HEK293T (cell line): Measurements from ENCODE around the gene CCDC120.

ENCODE experiments used
- CTCF ChIA-PET: fragments of 350-600 bp; formaldehyde crosslinking; extraction: SDS; loops from one replicate; lab custom pipeline; 2021; ENCODE audit warnings: antibody characterized with exemption, inconsistent platforms; lab: Yijun Ruan, JAX
- POLR2A ChIA-PET: fragments of 350-600 bp; formaldehyde crosslinking; extraction: SDS; loops from one replicate; lab custom pipeline; 2020; ENCODE audit warnings: antibody characterized with exemption, inconsistent platforms; lab: Yijun Ruan, JAX
- DNase-seq: peaks from one replicate; pipeline ENCODE4 v3.0.0; 2012; ENCODE audit warnings: mixed read lengths; ENCODE audit errors: extremely low spot score
- ARNT ChIP-seq: fragments of 450-650 bp; IDR thresholded peaks from 2 replicates; pipeline ENCODE4 v1.6.1; 2017; ENCODE audit warnings: mild to moderate bottlenecking
- BHLHE40 ChIP-seq: fragments of 450-650 bp; IDR thresholded peaks from 2 replicates; pipeline ENCODE4 v1.6.1; 2016; ENCODE audit warnings: mild to moderate bottlenecking, moderate library complexity, borderline replicate concordance
- CTBP1 ChIP-seq: fragments of 450-650 bp; IDR thresholded peaks from 2 replicates; pipeline ENCODE4 v1.6.1; 2016; ENCODE audit warnings: borderline replicate concordance
- ELF4 ChIP-seq: fragments of 450-650 bp; IDR thresholded peaks from 2 replicates; pipeline ENCODE4 v1.6.1; 2017; ENCODE audit warnings: antibody characterized with exemption
- FOXA1 ChIP-seq: fragments of 450-650 bp; IDR thresholded peaks from 2 replicates; pipeline ENCODE4 v1.6.1; 2016; ENCODE audit warnings: mild to moderate bottlenecking
- FOXK2 ChIP-seq: fragments of 450-650 bp; IDR thresholded peaks from 2 replicates; pipeline ENCODE4 v1.6.1; 2016; ENCODE audit warnings: mild to moderate bottlenecking
- FOXM1 ChIP-seq: fragments of 450-650 bp; IDR thresholded peaks from 2 replicates; pipeline ENCODE4 v1.6.1; 2017; ENCODE audit warnings: mild to moderate bottlenecking, borderline replicate concordance
- HDGF ChIP-seq: fragments of 450-650 bp; IDR thresholded peaks from 2 replicates; pipeline ENCODE4 v1.6.1; 2017; ENCODE audit warnings: antibody characterized with exemption, borderline replicate concordance
- L3MBTL2 ChIP-seq: fragments of 450-650 bp; conservative IDR thresholded peaks from 2 replicates; pipeline ENCODE4 v1.6.1; 2016; ENCODE audit warnings: mild to moderate bottlenecking
- LEF1 ChIP-seq: fragments of 450-650 bp; IDR thresholded peaks from 2 replicates; pipeline ENCODE4 v1.6.1; 2017; ENCODE audit warnings: mild to moderate bottlenecking, borderline replicate concordance
- NFRKB ChIP-seq: fragments of 450-650 bp; IDR thresholded peaks from 2 replicates; pipeline ENCODE4 v1.6.1; 2016; ENCODE audit warnings: mild to moderate bottlenecking, moderate library complexity
- PKNOX1 ChIP-seq: fragments of 450-650 bp; IDR thresholded peaks from 2 replicates; pipeline ENCODE4 v1.6.1; 2016
- SP1 ChIP-seq: fragments of 450-650 bp; IDR thresholded peaks from 2 replicates; pipeline ENCODE4 v1.6.1; 2017
- SUZ12 ChIP-seq: fragments of 450-650 bp; IDR thresholded peaks from 2 replicates; pipeline ENCODE4 v1.6.1; 2016; ENCODE audit warnings: mild to moderate bottlenecking
- TARDBP ChIP-seq: fragments of 450-650 bp; IDR thresholded peaks from 2 replicates; pipeline ENCODE4 v1.6.1; 2016
- ZNF384 ChIP-seq: fragments of 450-650 bp; IDR thresholded peaks from 2 replicates; pipeline ENCODE4 v1.6.1; 2016

The CCDC120 gene

DNA sequence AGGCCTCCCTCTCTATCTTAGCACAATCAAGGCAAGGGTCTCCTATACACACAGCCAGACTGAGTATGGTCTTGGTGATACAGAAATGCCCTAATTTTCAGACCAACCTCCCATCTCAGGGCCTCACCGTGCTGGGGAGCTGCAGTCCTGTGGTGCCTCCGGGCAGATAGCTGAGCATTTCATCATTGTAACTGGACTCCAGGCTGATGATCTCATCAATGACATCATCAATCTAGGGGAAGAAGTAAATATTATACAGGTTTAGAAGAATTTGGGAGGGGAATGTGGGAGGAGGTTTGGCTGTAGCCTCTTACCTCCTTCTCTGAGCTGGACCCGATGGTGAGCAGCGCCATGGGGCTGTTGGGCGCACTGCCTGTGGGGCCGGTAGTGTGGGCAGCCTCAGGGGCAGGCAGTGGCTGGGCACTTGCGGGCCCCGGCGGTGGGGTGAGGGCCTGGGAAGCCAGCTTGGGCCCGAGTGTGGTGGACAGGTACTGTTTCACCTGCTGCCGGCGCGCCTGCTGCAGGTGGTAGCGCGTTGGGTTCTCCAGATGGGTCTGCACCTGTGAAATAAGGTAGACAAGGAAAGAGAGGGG lies 20.8 kb upstream of the CCDC120 start:
- TF ChIP-seq ARNT (no peak), ELF4 (no peak), SUZ12 (no peak), NFRKB (no peak), L3MBTL2 (no peak), BHLHE40 (no peak), SP1 (no peak), CTBP1 (no peak), LEF1 (no peak)
- ChIA-PET POLR2A (interaction anchor here (0.9 to 1.2 kb wide), 2 partner anchors 9 to 301 kb away, joined by 3 read pairs; no protein-coding TSS in a partner anchor), CTCF (no interaction called here)
- no peak for DNase-seq

- POLR2A ChIA-PET, result interaction anchor here (1.5 to 1.6 kb wide), 2 partner anchors 38 to 81 kb away, joined by 4 to 5 read pairs; partner anchors contain the start of gene GRIPAP1
Measured at GRCh38 chrX:49039598-49040375, 19.0 kb upstream of the CCDC120 start.

DNA sequence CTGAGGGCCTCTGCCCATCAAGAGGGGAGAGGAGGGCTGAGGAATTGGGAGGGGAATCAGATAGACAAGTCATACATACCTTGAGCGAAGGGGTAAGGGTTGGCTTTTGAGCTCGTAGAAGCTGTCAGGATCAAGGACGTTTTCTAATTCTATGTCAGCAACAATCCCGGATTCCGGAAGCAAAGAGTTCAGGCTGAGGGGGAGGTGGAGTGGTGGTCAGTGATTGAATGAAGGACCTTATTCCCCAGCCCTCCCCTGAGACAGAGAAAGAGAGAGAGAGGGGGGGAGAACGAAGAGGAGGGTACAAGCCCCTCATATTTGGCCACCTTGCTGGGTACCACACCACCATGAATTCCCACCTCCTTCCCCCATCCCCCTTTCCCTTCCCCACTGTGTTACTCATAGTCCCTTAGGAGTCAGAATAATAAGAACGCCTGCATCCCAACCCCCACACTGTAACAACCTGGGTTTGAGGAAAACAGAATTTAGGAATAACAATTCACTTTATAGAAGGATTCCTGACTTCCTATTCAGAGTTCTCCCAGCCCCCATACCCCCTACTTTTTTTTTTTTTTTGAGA lies 18.3 kb upstream of the CCDC120 start:
- ChIA-PET POLR2A (interaction anchor here (1.5 to 1.6 kb wide), 2 partner anchors 38 to 82 kb away, joined by 4 to 5 read pairs; partner anchors contain the start of gene GRIPAP1), CTCF (interaction anchor here (0.6 kb wide), 1 partner anchor 29 kb away, joined by 9 read pairs; no protein-coding TSS in a partner anchor)
- TF ChIP-seq SP1, result no peak
- TF ChIP-seq L3MBTL2, result no peak
- no peak for TF ChIP-seq SUZ12
- no peak for TF ChIP-seq CTBP1
- no peak for TF ChIP-seq ARNT
- TF ChIP-seq TARDBP, result no peak
- no peak for TF ChIP-seq PKNOX1
- no peak for TF ChIP-seq ELF4
- TF ChIP-seq ZNF384, result no peak
- no peak for TF ChIP-seq NFRKB
- no peak for TF ChIP-seq FOXK2
- DNase-seq, result no peak

More at GRCh38 chrX:49039598-49040375, 19.0 kb upstream of the CCDC120 start:
- DNase-seq, result peak; percentile 59
- TF ChIP-seq FOXA1, result no peak
- CTCF ChIA-PET, result interaction anchor here (0.6 kb wide), 1 partner anchor 28 kb away, joined by 9 read pairs; no protein-coding TSS in a partner anchor

DNA sequence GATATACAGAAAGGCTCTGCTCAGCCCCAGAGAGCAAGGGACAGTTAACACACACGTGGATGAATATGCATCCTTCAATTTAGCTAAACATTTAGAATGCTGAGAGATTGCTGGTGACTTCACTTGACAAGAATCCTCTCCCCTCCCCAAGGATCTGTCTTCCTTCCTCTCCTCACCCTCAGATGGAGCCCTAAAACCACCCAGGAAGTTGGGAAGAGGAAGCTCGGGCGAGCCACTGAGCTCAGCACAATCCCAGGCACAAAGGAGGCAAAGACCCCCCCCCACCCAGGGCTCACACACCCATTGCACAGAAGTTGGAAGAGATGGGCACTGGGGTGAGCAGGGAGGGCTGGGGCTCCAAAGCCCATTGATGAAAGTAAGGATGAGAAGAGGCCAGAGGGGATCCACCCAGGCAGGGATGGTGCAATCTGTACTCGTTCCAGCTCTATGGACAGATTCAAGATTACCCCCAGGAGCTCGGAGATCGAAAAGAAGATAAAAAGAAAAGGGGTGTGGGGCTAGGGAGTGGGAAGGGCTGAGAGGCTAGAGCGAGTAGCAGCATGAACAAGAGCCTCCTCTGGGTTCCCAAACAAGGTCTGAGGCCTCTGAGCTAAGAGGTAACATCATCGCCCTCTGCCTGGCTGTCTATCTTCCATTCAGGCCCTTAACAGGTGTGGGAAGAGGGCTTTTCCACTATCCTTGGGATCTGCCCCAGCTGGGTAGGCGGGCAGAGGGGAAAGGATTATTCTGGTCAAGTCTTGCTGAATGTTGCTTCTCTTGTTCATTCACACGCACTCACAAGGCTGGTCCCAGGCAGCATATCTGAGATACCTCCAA lies 16.8 kb upstream of the CCDC120 start:
- POLR2A ChIA-PET, result interaction anchor here (0.6 to 3.7 kb wide), 12 partner anchors 11 to 305 kb away, joined by 3 to 19 read pairs (median 4); partner anchors contain the start of genes GRIPAP1, OTUD5, PQBP1 and TIMM17B
- TF ChIP-seq FOXA1, result no peak
- no peak for TF ChIP-seq ZNF384
- TF ChIP-seq ELF4, result no peak
- no peak for TF ChIP-seq HDGF
- TF ChIP-seq FOXM1, result no peak
- TF ChIP-seq L3MBTL2, result no peak
- TF ChIP-seq NFRKB, result no peak
- no peak for TF ChIP-seq LEF1
- TF ChIP-seq SUZ12, result no peak
- no peak for TF ChIP-seq BHLHE40
- TF ChIP-seq SP1, result no peak
- no peak for TF ChIP-seq FOXK2
- no peak for TF ChIP-seq CTBP1
- no peak for TF ChIP-seq PKNOX1
- TF ChIP-seq ARNT, result no peak
- DNase-seq, result no peak
- CTCF ChIA-PET, result interaction anchor here (0.6 to 0.7 kb wide), 4 partner anchors 65 to 411 kb away, joined by 3 to 5 read pairs (median 3); partner anchors contain the start of gene KCND1

DNA sequence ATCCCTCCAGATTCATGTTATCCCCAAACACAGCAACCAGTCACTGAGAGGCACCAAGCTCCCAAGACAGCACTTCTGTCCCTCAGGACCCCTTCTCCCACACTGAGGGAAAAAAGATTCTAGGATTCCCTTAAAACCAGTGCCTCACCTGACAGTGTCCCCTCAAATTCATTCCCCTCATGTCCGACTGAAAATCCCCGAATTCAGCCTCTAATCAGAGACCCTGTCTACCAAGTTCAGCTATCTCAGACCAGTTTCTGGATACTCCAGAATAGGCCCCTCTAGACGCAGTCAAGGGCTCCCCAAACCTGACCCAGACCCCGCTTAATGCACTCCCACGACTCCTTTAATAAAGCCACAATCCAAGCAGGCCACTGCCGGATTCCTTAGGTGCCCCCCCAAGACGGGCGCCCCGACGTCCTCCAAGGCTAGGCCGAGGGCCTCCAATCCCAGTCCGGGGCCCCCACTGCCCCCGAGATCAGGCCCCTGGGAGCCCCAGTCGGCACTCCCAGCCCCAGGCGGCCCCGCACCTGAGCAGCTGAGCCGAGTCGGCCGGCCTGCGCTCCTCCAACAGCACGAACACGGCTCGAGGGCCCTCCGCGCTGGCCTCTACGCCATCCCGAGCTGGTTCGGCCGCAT lies 16.1 kb upstream of the CCDC120 start:
- POLR2A ChIA-PET, result interaction anchor here (0.6 to 3.7 kb wide), 10 partner anchors 10 to 305 kb away, joined by 3 to 19 read pairs (median 4); partner anchors contain the start of genes GRIPAP1, OTUD5, PQBP1 and TIMM17B
- peak; percentile 28 for DNase-seq
- CTCF ChIA-PET, result interaction anchor here (0.6 to 0.7 kb wide), 2 partner anchors 70 to 412 kb away, joined by 3 to 5 read pairs; partner anchors contain the start of gene KCND1
- TF ChIP-seq ZNF384 (no peak), FOXK2 (no peak), SUZ12 (no peak), NFRKB (no peak), L3MBTL2 (no peak)
